GM12878 (cell line): ENCODE measurements around the gene MRPL49. TPM values are rescaled to one million over a fixed set of nuclear protein-coding genes. Genes with fewer than 3 reads are reported as not detected.

Experiments used
- ATF7 ChIP-seq: fragments of 450-650 bp; IDR thresholded peaks from 2 replicates; pipeline ENCODE4 v1.6.1; 2016; ENCODE audit warnings: low read depth, mild to moderate bottlenecking
- BCLAF1 ChIP-seq: fragments of 450-650 bp; IDR thresholded peaks from 2 replicates; pipeline ENCODE4 v1.6.1; 2017; ENCODE audit warnings: antibody characterized with exemption, mild to moderate bottlenecking, moderate library complexity
- BMI1 ChIP-seq: fragments of 450-650 bp; IDR thresholded peaks from 2 replicates; pipeline ENCODE4 v1.6.1; 2016; ENCODE audit warnings: mild to moderate bottlenecking, moderate library complexity, borderline replicate concordance
- HCFC1 ChIP-seq: fragments of 150-350 bp; IDR thresholded peaks from 2 replicates; pipeline ENCODE4 v1.6.1; 2014; ENCODE audit warnings: low read length
- HSF1 ChIP-seq: fragments of 150-350 bp; IDR thresholded peaks from 2 replicates; pipeline ENCODE4 v1.6.1; 2014; ENCODE audit warnings: mild to moderate bottlenecking, low read depth, low read length
- IKZF2 ChIP-seq, 2 experiments: fragments of 450-650 bp; IDR thresholded peaks; 2 replicates each; pipeline ENCODE4 v1.6.1; 2017; ENCODE audit warnings: mild to moderate bottlenecking in 2 of 2, moderate library complexity in 2 of 2
- MYC ChIP-seq: IDR thresholded peaks from 2 replicates; pipeline ENCODE4 v1.6.1; 2011; ENCODE audit warnings: mild to moderate bottlenecking, low read length, moderate library complexity, inconsistent platforms; ENCODE audit not compliant: insufficient read depth, insufficient replicate concordance, insufficient read length, severe bottlenecking
- NFXL1 ChIP-seq: fragments of 450-650 bp; IDR thresholded peaks from 2 replicates; pipeline ENCODE4 v1.6.1; 2017; ENCODE audit warnings: antibody characterized with exemption, mild to moderate bottlenecking, borderline replicate concordance
- NKRF ChIP-seq: fragments of 450-650 bp; conservative IDR thresholded peaks from 2 replicates; pipeline ENCODE4 v1.6.1; 2017; ENCODE audit warnings: mild to moderate bottlenecking, moderate library complexity
- NRF1 ChIP-seq: conservative IDR thresholded peaks from 2 replicates; pipeline ENCODE4 v1.6.1; 2011; ENCODE audit warnings: mild to moderate bottlenecking, low read depth, low read length, improper control_type of control experiment
- PBX3 ChIP-seq: IDR thresholded peaks from 2 replicates; pipeline ENCODE4 v1.6.1; 2011; ENCODE audit warnings: mild to moderate bottlenecking, low read depth, low read length, moderate library complexity; ENCODE audit not compliant: insufficient replicate concordance
- PRDM15 ChIP-seq: fragments of 450-650 bp; formaldehyde crosslinking; IDR thresholded peaks from 2 replicates; pipeline ENCODE4 v1.4.0; 2020; ENCODE audit warnings: mild to moderate bottlenecking, moderate library complexity
- TARDBP ChIP-seq: IDR thresholded peaks from 2 replicates; pipeline ENCODE4 v1.6.1; 2016; ENCODE audit warnings: borderline replicate concordance
- ZBTB33 ChIP-seq: fragments of 450-650 bp; IDR thresholded peaks from 2 replicates; pipeline ENCODE4 v1.6.1; 2017; ENCODE audit warnings: mild to moderate bottlenecking
- ZNF24 ChIP-seq: fragments of 450-650 bp; IDR thresholded peaks from 2 replicates; pipeline ENCODE4 v1.6.1; 2017; ENCODE audit warnings: antibody characterized with exemption, mild to moderate bottlenecking
- polyA plus RNA-seq, 11 experiments: library from polyadenylated mRNA; depleted of rRNA in 4 of 11; unstranded in 6 of 11; stranded (reverse) in 5 of 11; fragments of >200 nt; fragmentation: Nextera tagmentation in 4 of 11; fragmentation: Illumina TruSeq in 1 of 11; extraction: Ambion mirVana in 4 of 11; extraction: Trizol in 1 of 11; gene quantifications; 1 replicate in 1 of 11; 2 replicates in 10 of 11; pipeline versions ENCODE4 v1.2.1 to v1.2.3, GENCODE V29; 2011 to 2016; ENCODE audit warnings: inconsistent platforms in 2 of 11, missing spikeins in 2 of 11, low read depth in 1 of 11
- total RNA-seq, 4 experiments: library from RNA; depleted of rRNA in 3 of 4; stranded (reverse); fragments of >200 nt in 3 of 4; fragmentation: Illumina TruSeq in 1 of 4; extraction: Trizol in 1 of 4; gene quantifications; 2 replicates each; pipeline versions ENCODE4 v1.2.1 to v1.2.3, GENCODE V29; 2013 to 2021

Gene MRPL49
- total and polyA plus RNA-seq, 10 of the 15 experiments (the other 5 are each of a cell fraction or from before 2014, with no cell fraction given), result 42.0 to 116 (median 71.7) TPM

- no peak for TF ChIP-seq PRDM15 (CRISPR knock-in tag)
- no peak for TF ChIP-seq HSF1
- TF ChIP-seq IKZF2 (IDR thresholded peaks at IDR 0.05), result no peak
- no peak for TF ChIP-seq MYC
- no peak for TF ChIP-seq BMI1
- TF ChIP-seq BCLAF1, result no peak
- TF ChIP-seq ATF7, result peak; percentile 84
- TF ChIP-seq NRF1, result no peak
- TF ChIP-seq HCFC1, result peak; percentile 80
- peak; percentile 100 for TF ChIP-seq NKRF
- no peak for TF ChIP-seq PBX3
- peak; percentile 77; the same call in 1 of the 2 replicates for TF ChIP-seq TARDBP
- no peak for TF ChIP-seq ZNF24
- no peak for TF ChIP-seq ZBTB33
- no peak for TF ChIP-seq NFXL1
Measured at GRCh38 chr11:65083834-65084597, 38.1 kb upstream of the MRPL49 start, which contains the start of the genes CDCA5 and ZFPL1 (continued).
